Mesenchymal stem cell (in vitro differentiated cells and primary cell): ENCODE measurements around the gene GTF2IRD1.

Experiments used
- DNase-seq: peaks from one replicate; pipeline ENCODE4 v3.0.0-alpha.2; 2013
- H2AFZ ChIP-seq: one replicate; pipeline ENCODE4 v1.6.1; 2013; ENCODE audit warnings: low read depth, mild to moderate bottlenecking, control low read depth, inconsistent platforms, low read length, moderate library complexity
- H2AK5ac ChIP-seq: 2 replicates; pipeline ENCODE4 v1.6.1; 2013; ENCODE audit warnings: low read length, moderate library complexity, mild to moderate bottlenecking, inconsistent platforms; ENCODE audit not compliant: severe bottlenecking
- H2BK120ac ChIP-seq: one replicate; pipeline ENCODE4 v1.6.1; 2013; ENCODE audit warnings: low read depth, mild to moderate bottlenecking, inconsistent platforms, low read length, moderate library complexity
- H2BK12ac ChIP-seq, 2 experiments: one replicate each; pipeline ENCODE4 v1.6.1; 2013; ENCODE audit warnings: inconsistent platforms in 2 of 2, low read length in 2 of 2, mild to moderate bottlenecking in 2 of 2, moderate library complexity in 2 of 2, control low read depth in 1 of 2
- H2BK15ac ChIP-seq: one replicate; pipeline ENCODE4 v1.6.1; 2013; ENCODE audit warnings: mild to moderate bottlenecking, low read depth, inconsistent platforms; ENCODE audit not compliant: poor library complexity, severe bottlenecking
- H2BK5ac ChIP-seq: 2 replicates; pipeline ENCODE4 v1.6.1; 2013; ENCODE audit warnings: low read depth, mild to moderate bottlenecking, low read length, control low read depth, inconsistent platforms; ENCODE audit not compliant: poor library complexity, severe bottlenecking
- H3K14ac ChIP-seq, 2 experiments: one replicate each; pipeline ENCODE4 v1.6.1; 2013; ENCODE audit warnings: inconsistent platforms in 2 of 2, low read length in 2 of 2, control low read depth in 1 of 2, mild to moderate bottlenecking in 1 of 2, moderate library complexity in 1 of 2
- H3K18ac ChIP-seq, 2 experiments: one replicate each; pipeline ENCODE4 v1.6.1; 2013; ENCODE audit warnings: inconsistent platforms in 2 of 2, low read length in 2 of 2, control low read depth in 1 of 2, low read depth in 1 of 2, mild to moderate bottlenecking in 1 of 2
- H3K23ac ChIP-seq, 2 experiments: one replicate each; pipeline ENCODE4 v1.6.1; 2013; ENCODE audit warnings: inconsistent platforms in 2 of 2, low read length in 2 of 2, mild to moderate bottlenecking in 2 of 2, moderate library complexity in 2 of 2, control low read depth in 1 of 2
- H3K27ac ChIP-seq: 2 replicates; pipeline ENCODE4 v1.5.1; 2013; ENCODE audit warnings: mild to moderate bottlenecking, moderate library complexity, low read length, control low read depth, inconsistent platforms; ENCODE audit not compliant: poor library complexity, severe bottlenecking
- H3K27me3 ChIP-seq, 2 experiments: 2 replicates each; pipeline versions ENCODE4 v1.6.1 to v1.7.0; 2013; ENCODE audit warnings: low read length in 2 of 2, mild to moderate bottlenecking in 2 of 2, moderate library complexity in 2 of 2, control low read depth in 1 of 2, inconsistent platforms in 1 of 2; ENCODE audit not compliant: control insufficient read depth in 1 of 2, insufficient read depth in 1 of 2
- H3K36me3 ChIP-seq, 2 experiments: 2 replicates each; pipeline versions ENCODE4 v1.6.1 to v1.7.0; 2013; ENCODE audit warnings: low read length in 2 of 2, control low read depth in 1 of 2, inconsistent platforms in 1 of 2, low read depth in 1 of 2, mild to moderate bottlenecking in 1 of 2; ENCODE audit not compliant: insufficient read depth in 2 of 2, control insufficient read depth in 1 of 2
- H3K4ac ChIP-seq, 2 experiments: one replicate each; pipeline ENCODE4 v1.6.1; 2013; ENCODE audit warnings: inconsistent platforms in 2 of 2, low read length in 2 of 2, mild to moderate bottlenecking in 2 of 2, moderate library complexity in 2 of 2, control low read depth in 1 of 2, low read depth in 1 of 2
- H3K4me1 ChIP-seq: 2 replicates; pipeline ENCODE4 v1.6.1; 2013; ENCODE audit warnings: low read depth, low read length, control low read depth; ENCODE audit not compliant: control insufficient read depth, insufficient read depth
- H3K4me2 ChIP-seq: 2 replicates; pipeline ENCODE4 v1.6.1; 2013; ENCODE audit warnings: low read length, mild to moderate bottlenecking, inconsistent platforms; ENCODE audit not compliant: poor library complexity, severe bottlenecking
- H3K4me3 ChIP-seq, 2 experiments: 2 replicates each; pipeline versions ENCODE4 v1.5.1 to v1.7.0; 2013; ENCODE audit warnings: low read length in 2 of 2, mild to moderate bottlenecking in 2 of 2, control low read depth in 1 of 2, low read depth in 1 of 2; ENCODE audit not compliant: insufficient read depth in 1 of 2
- H3K79me1 ChIP-seq: replicated peaks from 2 replicates; pipeline ENCODE4 v1.6.1; 2013; ENCODE audit warnings: mild to moderate bottlenecking, control low read depth, low read length, inconsistent platforms; ENCODE audit not compliant: poor library complexity, severe bottlenecking
- H3K9ac ChIP-seq: 2 replicates; pipeline ENCODE4 v1.7.0; 2013; ENCODE audit warnings: mild to moderate bottlenecking, low read length, moderate library complexity
- H3K9me3 ChIP-seq: 2 replicates; pipeline ENCODE4 v1.7.0; 2013; ENCODE audit warnings: mild to moderate bottlenecking, low read length; ENCODE audit not compliant: control insufficient read depth
- H4K8ac ChIP-seq: one replicate; pipeline ENCODE4 v1.6.1; 2013; ENCODE audit warnings: inconsistent platforms, mild to moderate bottlenecking, low read length, moderate library complexity
- H4K91ac ChIP-seq: one replicate; pipeline ENCODE4 v1.6.1; 2013; ENCODE audit warnings: mild to moderate bottlenecking, low read length, inconsistent platforms
- WGBS: methylation state at CpG from one replicate; pipeline ENCODE4 v1.1.7; 2013; ENCODE audit warnings: mixed read lengths; 5-methylcytosine and 5-hydroxymethylcytosine counted together

Gene GTF2IRD1

GRCh38 chr7:74405899-74406512 lies 47.7 kb upstream of the GTF2IRD1 start:
- Histone ChIP-seq H3K79me1 (no peaks in the 10 kb centered on the region), H4K91ac (no peak overlapping the region), H4K8ac (no peak overlapping the region), H2BK5ac (no peak overlapping the region), H3K14ac (no peak overlapping the region), H2AK5ac (no peak overlapping the region), H3K4me3 (no peak overlapping the region), H3K4me1 (no peaks in the 10 kb centered on the region), H3K9me3 (no peaks in the 10 kb centered on the region), H3K27ac (no peak overlapping the region), H3K27me3 (no peaks in the 10 kb centered on the region), H3K18ac (no peak overlapping the region), H3K4ac (no peak overlapping the region), H3K23ac (no peak overlapping the region), H2AFZ (no peak overlapping the region), H2BK120ac (no peak overlapping the region), H3K4me2 (no peak overlapping the region), H2BK15ac (no peak overlapping the region), H3K9ac (no peak overlapping the region), H2BK12ac (no peak overlapping the region), H3K36me3 (peaks cover 33 to 35% of the 10 kb centered on the region in 2 experiments)
- no peak for DNase-seq
- 94% methylated on average over 20 of the region's 20 CpGs for WGBS

GRCh38 chr7:74407958-74408357 lies 45.7 kb upstream of the GTF2IRD1 start:
- Histone ChIP-seq H3K36me3 (peaks cover 21% of the 10 kb centered on the region in 2 experiments), H3K9me3 (no peaks in the 10 kb centered on the region), H3K4me3 (no peak overlapping the region), H3K27me3 (no peaks in the 10 kb centered on the region), H2BK120ac (no peak overlapping the region), H3K9ac (no peak overlapping the region), H3K4ac (no peak overlapping the region), H3K18ac (no peak overlapping the region), H2BK15ac (no peak overlapping the region), H4K91ac (no peak overlapping the region), H4K8ac (no peak overlapping the region), H2BK5ac (no peak overlapping the region), H3K14ac (no peak overlapping the region), H3K4me1 (no peaks in the 10 kb centered on the region), H3K79me1 (no peaks in the 10 kb centered on the region), H3K4me2 (no peak overlapping the region), H3K27ac (no peak overlapping the region), H2AK5ac (no peak overlapping the region), H3K23ac (no peak overlapping the region), H2AFZ (no peak overlapping the region), H2BK12ac (no peak overlapping the region)
- no peak for DNase-seq
- 86% methylated on average over 4 of the region's 4 CpGs for WGBS

- no peak overlapping the region for H3K4me3 ChIP-seq
- no peak overlapping the region for H3K18ac ChIP-seq
- H3K27me3 ChIP-seq, result no peaks in the 10 kb centered on the region
- 92% methylated on average over 7 of the region's 7 CpGs for WGBS
- no peak overlapping the region for H3K4ac ChIP-seq
- DNase-seq, result no peak
- H4K91ac ChIP-seq, result no peak overlapping the region
- no peaks in the 10 kb centered on the region for H3K9me3 ChIP-seq
- no peaks in the 10 kb centered on the region for H3K79me1 ChIP-seq
- no peak overlapping the region for H3K23ac ChIP-seq
- H4K8ac ChIP-seq, result no peak overlapping the region
- H2BK5ac ChIP-seq, result no peak overlapping the region
- H3K27ac ChIP-seq, result no peak overlapping the region
- peaks cover 9 to 10% of the 10 kb centered on the region in 2 experiments for H3K36me3 ChIP-seq
- no peak overlapping the region for H2BK12ac ChIP-seq
- H3K9ac ChIP-seq, result no peak overlapping the region
- H3K4me1 ChIP-seq, result no peaks in the 10 kb centered on the region
- no peak overlapping the region for H3K14ac ChIP-seq
- no peak overlapping the region for H3K4me2 ChIP-seq
- H2BK15ac ChIP-seq, result no peak overlapping the region
- no peak overlapping the region for H2AFZ ChIP-seq
- no peak overlapping the region for H2AK5ac ChIP-seq
- H2BK120ac ChIP-seq, result no peak overlapping the region
Observed at GRCh38 chr7:74409571-74409970, 44.1 kb upstream of the GTF2IRD1 start.

GRCh38 chr7:74410772-74411171 lies 42.9 kb upstream of the GTF2IRD1 start:
- Histone ChIP-seq H3K9me3 (no peaks in the 10 kb centered on the region), H4K8ac (no peak overlapping the region), H3K27ac (no peak overlapping the region), H3K4me1 (no peaks in the 10 kb centered on the region), H3K4ac (no peak overlapping the region), H3K4me3 (no peak overlapping the region), H3K14ac (no peak overlapping the region), H2BK15ac (no peak overlapping the region), H3K23ac (no peak overlapping the region), H2AK5ac (no peak overlapping the region), H3K36me3 (no peaks in the 10 kb centered on the region), H2BK12ac (no peak overlapping the region), H2AFZ (no peak overlapping the region), H3K18ac (no peak overlapping the region), H3K9ac (no peak overlapping the region), H2BK120ac (no peak overlapping the region), H3K27me3 (no peaks in the 10 kb centered on the region), H3K79me1 (no peaks in the 10 kb centered on the region), H3K4me2 (no peak overlapping the region), H4K91ac (no peak overlapping the region), H2BK5ac (no peak overlapping the region)
- DNase-seq, result no peak
- WGBS, result 83% methylated on average over 1 of the region's 2 CpGs
